Amniotic epithelial cell (primary cell): ENCODE results near the gene SPATA21.
A peak's percentile ranks its signal among the peaks of the same experiment; 100 is the strongest.
"Not testable (repeated sequence)": the region's sequence is repeated elsewhere in the genome, so short reads cannot be mapped to it uniquely, and the experiment has no call there.

Source experiments
- DNase-seq: peaks from one replicate; pipeline ENCODE4 v3.0.0-alpha.2; 2010; ENCODE audit warnings: low read depth

SPATA21 gene, protein sequence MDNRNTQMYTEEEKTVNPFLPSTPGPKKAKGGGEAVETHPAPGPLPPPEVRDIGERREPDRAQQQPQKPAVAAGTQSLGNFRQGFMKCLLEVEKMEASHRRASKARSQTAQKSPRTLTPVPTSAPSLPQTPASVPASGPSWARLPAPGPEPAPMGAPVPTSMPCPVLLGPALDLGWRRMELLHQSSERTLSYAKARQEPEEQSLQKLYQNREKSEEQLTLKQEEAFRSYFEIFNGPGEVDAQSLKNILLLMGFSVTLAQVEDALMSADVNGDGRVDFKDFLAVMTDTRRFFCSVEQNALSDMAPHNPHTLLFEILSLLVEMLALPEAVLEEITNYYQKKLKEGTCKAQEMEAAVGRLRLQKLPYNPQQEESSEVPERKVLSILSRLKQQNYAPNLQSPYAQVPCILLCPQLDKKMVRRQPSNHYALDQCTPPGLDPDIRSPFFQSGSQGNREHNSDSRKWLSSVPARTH

DNA sequence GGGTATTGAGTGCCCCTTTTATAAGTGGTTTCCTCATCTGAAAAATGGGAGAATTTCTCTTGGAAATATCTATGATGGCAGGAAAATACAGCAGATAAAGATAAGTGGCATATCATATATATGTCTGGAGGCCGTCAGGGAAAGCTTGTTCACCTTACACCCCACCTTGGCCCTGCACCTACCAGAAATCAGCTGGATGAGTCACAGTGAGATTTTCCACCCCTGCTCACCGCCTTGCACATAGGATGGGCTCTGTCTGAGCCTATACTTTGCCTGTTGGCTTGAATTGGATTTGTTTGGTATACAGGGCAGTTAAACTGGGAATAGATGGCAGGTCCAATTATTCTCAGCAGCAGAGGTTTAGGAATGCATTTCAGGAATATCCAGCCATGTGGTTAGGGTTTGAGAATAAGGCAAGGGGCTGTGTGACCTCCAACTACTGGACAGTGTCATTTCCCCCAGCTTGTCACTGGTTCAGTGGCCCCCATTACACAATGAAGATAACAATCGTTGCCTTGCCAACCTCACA, at the start of gene SPATA21:
SPATA21 (minus strand) TSS at position 479 of the 529 bp plus-strand sequence. CDS start 6,053 bp downstream, outside the sequence.
- DNase-seq = no peak

DNA sequence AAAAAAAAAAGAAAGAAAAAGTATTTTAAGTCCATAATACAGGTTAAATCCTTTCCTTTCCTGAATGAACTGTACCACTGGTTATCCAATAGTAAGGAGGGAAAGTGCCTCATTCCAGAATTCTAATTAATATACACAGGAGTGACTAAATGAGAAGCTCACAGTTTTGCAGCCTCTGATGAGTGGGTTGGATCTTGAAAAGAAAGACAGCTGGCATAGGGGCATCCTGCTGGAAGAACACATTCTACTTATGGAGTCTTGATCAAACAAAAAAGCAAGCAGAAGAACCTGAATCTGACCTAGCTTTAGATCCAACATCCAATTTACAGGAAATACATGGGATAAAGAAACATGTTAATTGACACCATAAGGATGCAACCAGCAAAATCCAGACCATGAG, 49.8 kb upstream of the SPATA21 start:
- not testable (repeated sequence) for DNase-seq

DNA sequence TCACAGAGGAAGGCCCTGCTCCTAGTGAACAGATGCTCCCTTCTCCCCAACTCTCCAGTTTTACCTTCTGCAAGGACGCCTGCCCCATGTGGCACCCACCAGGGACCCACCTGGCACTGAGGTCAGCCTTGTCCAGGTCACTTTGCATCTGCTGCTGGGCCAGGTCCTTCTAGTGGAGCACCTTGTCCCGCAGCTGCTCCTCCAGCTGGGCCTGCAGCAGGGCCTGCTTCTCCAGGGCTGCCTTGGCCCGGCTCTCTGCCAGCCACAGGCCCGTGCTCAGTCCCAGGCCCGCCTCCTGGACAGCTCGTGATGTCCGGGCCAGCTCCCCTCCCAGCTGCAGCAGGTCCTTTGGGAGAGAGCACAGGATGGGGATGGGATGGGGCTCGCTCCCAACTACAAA, 49.1 kb upstream of the SPATA21 start:
- DNase-seq = not testable (repeated sequence)

DNA sequence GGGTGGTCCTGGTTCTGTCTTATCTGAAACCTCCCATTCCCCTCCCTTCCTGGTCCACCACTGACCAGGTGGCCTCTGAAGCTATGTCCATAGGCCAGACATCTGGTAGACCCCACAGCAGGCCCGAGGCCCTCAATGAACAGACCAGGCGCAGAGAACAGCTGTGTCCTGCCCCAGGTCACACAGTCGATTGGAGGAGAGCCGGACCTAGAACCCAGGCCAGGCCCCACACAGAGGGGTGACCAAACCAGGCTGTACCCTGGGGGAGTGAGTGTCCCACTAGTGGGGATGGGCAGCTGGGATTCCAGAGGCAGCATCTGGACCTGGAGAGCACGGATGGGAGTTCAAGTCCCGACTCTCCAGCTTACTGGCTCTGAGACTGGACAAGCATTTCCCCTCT, 47.7 kb upstream of the SPATA21 start:
- DNase-seq = no peak

DNA sequence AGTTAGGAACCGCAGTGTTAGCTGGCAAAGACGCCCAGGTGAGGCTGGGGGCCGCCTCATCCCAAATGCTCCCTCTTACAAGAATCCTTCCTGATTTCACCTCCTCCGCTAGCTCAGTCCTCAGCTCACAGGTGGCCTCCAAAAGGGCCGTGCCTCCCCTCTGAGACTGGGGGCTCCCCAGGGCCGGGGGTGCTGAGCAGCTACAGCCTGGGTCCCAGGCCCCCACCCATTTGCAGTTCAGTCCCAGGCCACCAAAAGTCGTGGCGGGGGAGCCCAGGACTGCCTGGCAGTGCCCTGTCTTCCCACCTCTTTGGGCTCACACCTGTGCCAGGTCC, 47.2 kb upstream of the SPATA21 start:
- DNase-seq = no peak

DNA sequence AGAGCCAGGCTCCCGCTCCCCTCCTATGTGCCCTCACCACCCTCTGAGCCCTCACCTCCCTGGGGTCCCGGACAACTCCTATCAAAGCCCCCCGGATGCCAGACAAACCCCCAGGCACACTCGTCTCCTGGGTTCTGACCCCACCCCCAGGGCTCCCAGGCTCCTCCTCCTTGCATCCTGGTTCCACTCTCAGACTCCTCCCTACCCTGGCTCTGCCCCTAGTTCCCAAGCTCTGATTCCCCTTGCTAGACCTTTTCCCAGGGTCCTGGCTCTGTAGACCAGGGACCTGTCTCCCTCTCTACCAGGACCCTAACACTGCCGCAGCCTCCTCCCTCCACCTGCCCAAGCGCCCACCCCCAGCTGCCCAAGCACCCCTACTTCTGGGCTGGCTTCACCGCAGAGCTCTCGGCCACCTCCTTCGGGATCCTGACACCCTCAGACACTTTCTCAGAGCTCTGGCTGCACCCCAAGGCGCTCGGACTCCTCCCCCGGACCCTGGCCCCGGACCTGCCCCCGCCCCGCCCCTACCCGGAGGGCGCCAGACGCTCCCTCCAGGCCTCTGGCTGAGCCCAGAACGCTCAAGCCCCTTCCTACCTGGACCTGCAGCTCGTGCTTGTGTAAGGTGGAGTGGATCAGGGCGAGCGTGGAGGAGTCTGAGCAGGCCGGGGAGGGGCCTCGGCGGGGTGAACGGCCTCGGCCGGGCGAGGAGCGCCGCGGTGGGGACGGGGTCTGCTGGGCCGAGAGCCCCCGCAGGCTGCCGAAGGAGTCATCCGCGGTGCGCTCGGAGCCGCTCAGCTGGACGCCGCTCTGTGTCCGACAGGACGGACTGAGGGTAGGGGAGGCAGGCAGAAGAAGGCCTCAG, 46.6 kb upstream of the SPATA21 start:
- not testable (repeated sequence) for DNase-seq

DNA sequence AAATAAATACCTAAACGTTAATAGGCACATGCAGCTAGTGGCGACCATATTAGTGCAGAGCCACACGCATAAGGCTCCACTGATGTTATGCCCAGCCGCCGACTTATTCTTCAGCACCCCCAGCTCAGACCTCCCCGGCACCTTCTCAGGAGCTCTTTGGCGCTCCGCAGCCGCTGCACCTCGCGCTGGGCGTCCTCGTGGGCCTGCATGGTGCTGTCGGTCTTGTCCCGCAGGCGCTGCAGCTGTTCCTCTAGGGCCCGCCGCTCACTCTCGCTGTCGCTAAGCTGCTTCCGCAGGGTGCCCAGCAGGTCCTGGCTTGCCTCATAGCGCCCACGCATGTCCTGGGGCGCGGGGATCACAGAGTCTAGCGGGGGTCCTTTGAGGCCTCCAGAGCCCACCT, 45.9 kb upstream of the SPATA21 start:
- DNase-seq = not testable (repeated sequence)

DNA sequence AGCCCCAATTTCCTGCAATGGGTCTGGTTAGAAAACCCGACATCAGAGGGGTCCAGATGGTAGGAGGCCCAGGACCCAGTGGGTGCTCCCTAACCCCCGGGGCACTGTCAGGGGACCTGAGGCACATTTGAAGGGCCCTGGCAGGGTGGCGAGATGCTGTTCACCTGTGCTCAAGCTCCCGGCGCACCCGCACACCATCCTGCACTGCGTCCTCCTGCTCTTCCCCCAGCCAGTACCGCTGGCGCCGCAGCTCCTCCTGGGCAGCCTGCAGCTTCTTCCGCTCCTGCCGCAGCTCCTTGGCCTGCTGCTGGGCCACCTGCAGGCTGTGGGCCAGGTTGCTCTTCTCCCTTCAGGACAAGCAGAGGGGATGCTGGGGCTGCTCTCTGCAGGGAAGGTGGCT, 40.9 kb upstream of the SPATA21 start:
- DNase-seq = no peak

DNA sequence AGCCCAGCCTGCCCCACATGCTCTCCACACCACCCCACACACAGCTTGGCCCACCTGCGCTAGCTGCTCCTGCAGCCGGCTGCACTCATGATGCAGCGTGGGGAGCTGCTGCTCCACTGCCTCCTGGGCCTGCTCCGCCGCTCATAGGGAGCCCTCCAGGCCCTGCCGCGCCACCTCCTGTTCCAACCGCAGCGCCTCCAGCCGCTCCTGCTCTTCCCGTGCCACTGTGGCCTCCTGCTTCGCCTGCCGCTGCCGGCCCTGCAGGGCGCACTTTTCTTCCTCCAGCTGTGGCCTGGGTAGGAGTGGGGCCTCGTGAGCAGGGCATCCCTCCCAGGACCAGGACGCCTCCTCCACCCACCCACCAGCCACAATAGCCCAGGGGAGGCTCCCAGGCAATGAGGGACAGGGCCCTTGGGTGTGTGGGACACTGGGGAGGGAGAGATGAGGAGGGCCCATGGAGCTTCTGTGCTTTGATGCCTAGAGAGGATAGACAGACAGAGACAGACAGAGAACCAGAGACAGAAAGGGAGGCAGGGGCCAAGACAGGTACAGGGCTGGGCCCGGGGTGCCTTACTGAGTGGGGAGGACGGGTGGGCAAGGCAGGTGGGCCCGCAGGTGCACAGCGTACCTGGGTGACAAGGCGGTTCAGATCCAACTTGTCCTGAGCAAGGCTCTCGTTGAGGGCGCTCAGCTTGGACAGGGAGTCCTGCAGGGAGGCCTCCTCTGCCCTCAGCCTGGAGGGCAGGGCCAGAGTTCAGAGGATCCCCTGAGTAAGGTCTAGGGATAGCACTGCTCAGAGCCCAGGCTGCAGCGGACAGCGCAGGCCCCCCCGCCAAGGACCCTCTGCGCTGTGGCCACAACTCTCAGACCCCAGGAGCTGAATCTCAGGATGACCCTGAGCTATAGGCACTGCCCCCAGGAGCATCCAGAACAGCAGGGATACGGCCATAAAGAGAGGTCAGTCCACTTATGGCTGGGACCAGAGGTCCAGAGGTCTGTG, 38.8 kb upstream of the SPATA21 start:
- not testable (repeated sequence) for DNase-seq

DNA sequence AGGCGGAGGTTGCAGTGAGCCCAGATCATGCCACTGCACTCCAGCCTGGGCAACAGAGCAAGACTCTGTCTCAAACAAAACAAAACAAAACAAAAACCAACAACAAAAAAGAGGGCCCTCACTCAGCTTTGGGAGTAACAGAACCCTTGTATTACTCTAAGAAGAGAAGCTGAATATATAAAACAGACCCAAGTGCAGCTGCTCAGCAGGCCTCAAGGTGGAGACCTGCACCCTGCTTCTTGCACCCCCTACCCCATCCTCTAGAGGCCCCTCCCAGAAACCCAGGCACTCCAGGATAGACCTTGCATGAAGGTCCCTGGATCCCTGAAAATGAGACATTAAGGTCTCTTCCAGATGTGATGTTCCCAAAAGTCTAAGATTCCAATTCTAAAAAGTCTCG, 37.7 kb upstream of the SPATA21 start:
- not testable (repeated sequence) for DNase-seq

DNA sequence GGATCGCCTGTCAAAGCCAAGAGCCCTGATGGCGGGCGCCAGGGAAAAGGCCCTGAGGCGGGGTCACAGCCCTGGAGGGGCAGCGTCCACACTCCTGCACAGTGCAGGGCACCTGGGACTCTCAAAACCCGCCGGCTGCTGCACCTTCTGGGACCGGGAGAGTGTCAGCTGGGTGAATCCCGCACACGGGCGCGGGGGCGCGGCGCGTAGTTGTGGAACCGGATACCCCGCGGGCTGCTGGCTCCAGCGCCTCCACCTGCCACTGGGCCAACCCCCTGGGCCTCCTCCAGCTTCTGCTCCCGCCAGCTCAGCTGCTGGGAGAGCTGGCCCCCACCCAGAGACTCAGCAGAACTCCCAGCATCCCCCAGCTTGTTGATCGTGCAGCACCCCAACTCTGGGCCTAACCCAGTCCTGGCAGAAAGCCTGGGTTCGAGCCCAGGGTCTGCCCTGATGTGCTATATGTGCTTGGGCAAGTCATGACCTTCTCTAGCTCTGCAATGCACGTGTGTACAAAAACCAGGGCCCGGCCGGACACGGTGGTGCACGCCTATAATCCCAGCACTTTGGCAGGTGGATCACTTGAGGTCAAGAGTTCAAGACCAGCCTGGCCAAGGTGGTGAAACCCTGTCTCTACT, 37.1 kb upstream of the SPATA21 start:
- no peak for DNase-seq

DNA sequence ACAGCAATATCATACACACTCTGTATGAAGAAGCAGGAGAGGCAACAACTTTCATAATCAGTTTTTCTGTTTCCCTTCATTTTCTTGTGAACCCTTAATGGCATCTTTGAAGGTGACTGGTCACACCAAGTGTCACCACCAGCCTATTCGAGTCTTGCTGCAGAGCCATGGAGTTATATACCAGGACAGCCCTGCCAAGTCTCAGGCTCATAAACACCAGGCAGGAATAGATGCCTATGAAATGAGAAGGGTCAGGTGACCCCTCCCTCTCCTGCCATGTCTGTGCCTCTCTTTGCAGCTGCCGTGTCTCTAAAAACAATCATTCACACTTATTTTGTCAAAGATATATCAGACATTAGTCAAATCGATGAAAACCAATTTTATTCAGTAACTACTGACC, 31.3 kb upstream of the SPATA21 start:
- no peak for DNase-seq

DNA sequence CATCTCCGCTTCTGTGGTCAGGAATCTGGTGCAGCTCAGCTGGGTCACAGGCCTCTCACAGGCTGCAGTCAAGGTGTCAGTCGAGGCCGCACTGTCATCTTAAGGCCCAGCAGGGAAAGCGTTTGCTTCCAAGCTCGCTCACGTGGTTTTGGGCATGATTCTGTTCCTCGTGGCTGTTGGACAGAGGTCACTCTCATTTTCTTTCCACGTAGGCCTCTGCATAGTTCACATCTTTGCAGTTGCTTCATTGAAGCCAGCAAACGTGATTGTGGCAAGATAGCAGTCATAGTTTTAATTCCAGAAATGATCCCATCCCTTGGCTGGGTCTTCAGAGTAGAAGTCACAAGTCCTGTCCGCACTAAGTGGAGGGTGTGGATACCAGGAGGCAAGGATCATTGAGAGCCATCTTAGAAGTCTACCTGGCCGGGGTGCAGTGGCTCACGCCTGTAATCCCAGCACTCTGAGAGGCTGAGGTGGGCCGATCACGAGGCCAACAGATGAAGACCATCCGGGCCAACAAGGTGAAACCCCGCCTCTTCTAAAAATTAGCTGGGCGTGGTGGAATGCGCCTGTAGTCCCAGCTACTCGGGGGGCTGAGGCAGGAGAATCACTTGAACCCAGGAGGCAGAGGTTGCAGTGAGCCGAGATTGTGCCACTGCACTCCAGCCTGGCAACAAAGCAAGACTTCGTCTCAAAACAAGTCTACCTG, 27.8 kb upstream of the SPATA21 start:
- peak; percentile 64 for DNase-seq

DNA sequence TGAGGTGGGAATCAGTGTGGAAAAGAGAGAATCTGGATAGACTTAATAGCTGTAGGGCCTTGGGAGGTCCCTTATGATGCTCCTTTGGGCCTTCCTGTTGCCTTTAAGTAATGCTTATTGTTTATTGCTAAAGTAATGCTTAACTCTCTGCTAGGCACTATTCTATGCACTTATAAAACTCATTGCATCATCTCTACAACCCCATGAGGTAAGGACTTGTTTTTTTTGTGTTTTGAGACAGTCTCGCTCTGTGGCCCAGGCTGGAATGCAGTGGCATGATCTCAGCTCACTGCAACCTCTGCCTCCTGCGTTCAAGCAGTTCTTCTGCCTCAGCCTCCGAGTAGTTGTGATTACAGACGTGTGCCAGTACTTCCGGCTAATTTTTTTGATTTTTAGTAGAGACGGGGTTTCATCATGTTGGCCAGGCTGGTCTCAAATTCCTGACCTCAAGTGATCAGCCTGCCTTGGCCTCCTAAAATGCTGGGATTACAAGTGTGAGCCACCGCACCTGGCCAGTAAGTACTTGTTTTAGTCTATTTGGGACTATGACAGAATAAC, 25.6 kb upstream of the SPATA21 start:
- DNase-seq = no peak

DNA sequence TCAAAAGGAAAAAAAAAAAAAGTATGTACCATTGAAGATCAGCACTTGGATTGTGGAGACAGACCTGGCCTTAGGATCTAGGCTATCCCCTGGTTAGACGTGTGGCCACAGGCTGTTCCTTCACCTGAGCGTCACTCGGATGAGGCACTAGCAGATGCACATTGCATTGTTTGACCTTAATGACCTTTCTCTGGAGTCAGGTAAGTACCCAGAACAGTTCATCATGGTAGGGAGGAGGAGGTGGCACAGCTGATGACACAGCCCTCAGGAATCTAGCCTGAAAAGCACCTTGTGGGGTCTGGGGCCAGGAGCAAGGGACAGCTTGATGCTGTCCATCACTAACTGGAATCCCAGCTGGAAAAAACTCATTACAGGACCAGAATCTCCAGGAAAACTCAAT, 24.5 kb upstream of the SPATA21 start:
- DNase-seq = no peak

DNA sequence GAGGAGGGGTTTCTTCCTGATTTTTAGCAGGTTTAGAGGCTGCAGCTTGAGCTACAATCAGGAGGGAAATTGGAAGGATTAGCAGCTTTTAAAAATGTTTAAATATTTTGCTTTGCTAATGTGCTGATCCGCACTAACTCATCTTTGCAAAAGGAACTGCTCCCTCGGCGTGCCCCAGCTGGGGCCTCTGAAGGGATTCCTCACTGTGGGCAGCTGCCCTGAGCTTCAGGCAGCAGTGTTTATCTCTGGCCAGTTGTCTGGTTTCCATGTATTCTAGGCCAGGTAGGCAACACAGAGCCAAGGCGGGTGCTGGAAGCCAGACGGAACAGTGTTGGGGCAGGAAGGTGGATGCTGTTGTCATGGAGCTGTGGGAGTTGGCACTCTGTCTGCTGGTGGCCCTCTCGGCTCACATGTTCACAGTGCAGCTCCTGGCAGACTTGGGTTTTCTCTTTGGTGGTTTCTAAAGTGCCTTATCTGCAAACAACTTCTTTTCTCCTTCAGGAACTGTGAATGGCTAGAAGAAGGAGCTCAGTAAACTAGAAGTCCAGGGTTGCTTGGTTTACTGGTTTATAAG, 22.2 kb upstream of the SPATA21 start:
- no peak for DNase-seq

DNA sequence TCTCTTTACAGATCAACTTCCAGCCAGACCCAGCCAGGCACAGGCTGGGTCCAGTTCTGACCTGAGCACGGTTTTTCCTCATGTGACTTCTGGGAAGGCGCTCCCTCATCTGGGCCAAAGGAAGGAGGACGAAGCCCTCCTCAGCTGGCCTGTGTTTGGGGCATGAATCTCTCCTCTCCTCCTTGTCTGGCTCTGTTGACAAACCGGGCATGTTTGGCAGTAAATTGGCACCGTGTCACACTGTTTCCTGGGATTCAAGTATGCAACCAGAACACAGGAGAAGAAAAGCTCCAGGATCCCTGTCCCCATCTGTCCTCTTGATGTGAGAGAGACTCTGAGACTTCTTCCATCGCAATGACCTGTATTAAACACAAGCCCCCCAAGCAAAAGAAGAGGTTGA, 21.6 kb upstream of the SPATA21 start:
- no peak for DNase-seq

DNA sequence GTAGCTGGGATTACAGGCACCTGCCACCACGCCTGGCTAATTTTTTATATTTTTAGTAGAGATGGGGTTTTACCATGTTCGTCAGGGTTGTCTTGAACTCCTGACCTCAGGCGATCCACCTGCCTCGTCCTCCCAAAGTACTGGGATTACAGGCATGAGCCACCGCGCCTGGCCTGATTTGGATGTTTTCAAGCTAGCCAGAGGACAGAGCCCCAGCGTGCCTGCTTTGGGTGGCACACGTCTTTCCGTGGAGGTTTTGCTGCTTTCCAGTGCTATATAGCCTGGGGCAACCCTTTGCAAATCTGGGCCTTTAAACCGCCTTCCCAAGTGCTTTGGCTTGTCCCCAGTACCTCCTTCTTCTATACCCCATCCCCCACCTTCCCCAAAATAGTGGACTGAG, 18.9 kb upstream of the SPATA21 start:
- DNase-seq = not testable (repeated sequence)

DNA sequence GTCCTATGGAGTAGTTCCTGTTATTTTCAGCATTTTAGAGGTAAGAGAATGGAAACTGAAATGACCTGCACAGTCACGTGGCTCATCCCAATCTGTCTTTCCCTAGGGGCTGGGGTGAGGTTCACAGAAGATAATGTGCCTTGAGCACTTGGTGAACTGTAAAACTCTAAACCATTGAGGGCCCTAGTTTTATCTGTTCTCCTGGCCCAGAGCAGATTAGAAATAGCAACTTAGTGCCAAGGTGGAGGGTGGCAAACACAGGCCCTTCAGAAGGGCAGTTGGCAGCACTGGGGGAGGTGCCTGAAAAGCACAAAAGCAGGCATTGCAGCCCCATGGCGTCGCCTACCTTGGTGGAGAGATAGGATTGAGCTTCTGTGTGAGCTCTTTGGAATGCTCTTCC, 17.7 kb upstream of the SPATA21 start:
- not testable (repeated sequence) for DNase-seq
